GM12872 (cell line): ENCODE data around the gene FAT1.

ENCODE experiments used
- CTCF ChIP-seq: IDR thresholded peaks from 3 replicates; pipeline ENCODE4 v1.5.1; 2011; ENCODE audit warnings: low read depth, mild to moderate bottlenecking, low read length, moderate library complexity; ENCODE audit not compliant: insufficient read depth

The FAT1 gene

GRCh38 chr4:186737427-186737826 is 13.8 kb upstream of the FAT1 start:
- TF ChIP-seq CTCF, result no peak

GRCh38 chr4:186736466-186736865 is 12.8 kb upstream of the FAT1 start:
- no peak for TF ChIP-seq CTCF

GRCh38 chr4:186734251-186734650 is 10.6 kb upstream of the FAT1 start:
- TF ChIP-seq CTCF, result no peak

- TF ChIP-seq CTCF, result no peak
Observed at GRCh38 chr4:186733778-186734177, 10.1 kb upstream of the FAT1 start.

GRCh38 chr4:186730621-186731020 is 7.0 kb upstream of the FAT1 start:
- no peak for TF ChIP-seq CTCF

- no peak for TF ChIP-seq CTCF
Observed at GRCh38 chr4:186729856-186730255, 6.2 kb upstream of the FAT1 start.

- no peak for TF ChIP-seq CTCF
Observed at GRCh38 chr4:186728631-186729271, 5.1 kb upstream of the FAT1 start.

GRCh38 chr4:186727977-186728519 is 4.4 kb upstream of the FAT1 start:
- TF ChIP-seq CTCF, result no peak
